Measurements from ENCODE around the gene HEATR5A. TPM values are rescaled to one million over a fixed set of nuclear protein-coding genes. Genes with fewer than 3 reads are reported as not detected.

Gene HEATR5A
- total and polyA plus RNA-seq, 2 of the 13 experiments (the other 11 are each of a cell fraction or from before 2014, with no cell fraction given) = 36.4 to 105 TPM

DNA sequence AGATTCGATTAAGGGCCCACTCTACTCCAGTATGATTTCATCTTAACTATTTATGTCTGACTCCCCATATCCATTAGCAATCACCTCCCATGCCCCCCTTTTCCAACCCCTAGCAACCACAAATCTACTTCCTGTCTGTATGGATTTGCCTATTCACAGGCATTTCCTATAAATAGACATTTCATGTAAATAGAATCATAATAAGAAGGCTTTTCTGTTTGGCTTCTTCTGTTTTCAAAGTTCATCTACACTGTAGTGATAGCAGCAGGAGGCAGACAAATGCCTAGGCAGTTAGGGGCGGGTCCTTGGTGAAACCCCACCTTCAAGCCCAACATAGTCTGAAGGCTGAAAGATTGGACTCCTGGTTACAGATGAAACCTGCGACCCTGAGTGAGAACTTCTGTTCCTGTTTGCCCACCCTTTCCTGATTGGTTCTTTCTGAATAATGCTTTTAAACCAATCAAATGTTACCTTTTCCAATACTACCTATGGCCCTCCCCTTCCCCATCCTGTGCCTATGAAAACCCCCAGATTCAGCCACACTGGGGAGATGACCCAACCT is 150.6 kb downstream of the HEATR5A start (continued):
- TF ChIP-seq, protein P1, sequence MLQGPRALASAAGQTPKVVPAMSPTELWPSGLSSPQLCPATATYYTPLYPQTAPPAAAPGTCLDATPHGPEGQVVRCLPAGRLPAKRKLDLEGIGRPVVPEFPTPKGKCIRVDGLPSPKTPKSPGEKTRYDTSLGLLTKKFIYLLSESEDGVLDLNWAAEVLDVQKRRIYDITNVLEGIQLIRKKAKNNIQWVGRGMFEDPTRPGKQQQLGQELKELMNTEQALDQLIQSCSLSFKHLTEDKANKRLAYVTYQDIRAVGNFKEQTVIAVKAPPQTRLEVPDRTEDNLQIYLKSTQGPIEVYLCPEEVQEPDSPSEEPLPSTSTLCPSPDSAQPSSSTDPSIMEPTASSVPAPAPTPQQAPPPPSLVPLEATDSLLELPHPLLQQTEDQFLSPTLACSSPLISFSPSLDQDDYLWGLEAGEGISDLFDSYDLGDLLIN (CRISPR knock-in tag; IDR thresholded peaks at IDR 0.05; ENCODE audit: borderline replicate concordance) = no peak
- TF ChIP-seq ZBTB3 (CRISPR knock-in tag; IDR thresholded peaks at IDR 0.05; ENCODE audit: borderline replicate concordance, low read depth) = no peak
- no peak for TF ChIP-seq KLF15 (CRISPR knock-in tag; IDR thresholded peaks at IDR 0.05; ENCODE audit: borderline replicate concordance)
- TF ChIP-seq ZIK1 (CRISPR knock-in tag; IDR thresholded peaks at IDR 0.05; ENCODE audit: borderline replicate concordance, low read depth) = no peak
- TF ChIP-seq SMARCC2 (IDR thresholded peaks at IDR 0.05) = no peak
- no peak for TF ChIP-seq RCOR2 (CRISPR knock-in tag; IDR thresholded peaks at IDR 0.05)
- no peak for TF ChIP-seq RAD21 (CRISPR knock-in tag; IDR thresholded peaks at IDR 0.05)
- peak; percentile 12 for TF ChIP-seq PCBP2 (optimal IDR thresholded peaks at IDR 0.05; ENCODE audit: low read depth, low read length, poor library complexity, severe bottlenecking)
- TF ChIP-seq, protein P2, sequence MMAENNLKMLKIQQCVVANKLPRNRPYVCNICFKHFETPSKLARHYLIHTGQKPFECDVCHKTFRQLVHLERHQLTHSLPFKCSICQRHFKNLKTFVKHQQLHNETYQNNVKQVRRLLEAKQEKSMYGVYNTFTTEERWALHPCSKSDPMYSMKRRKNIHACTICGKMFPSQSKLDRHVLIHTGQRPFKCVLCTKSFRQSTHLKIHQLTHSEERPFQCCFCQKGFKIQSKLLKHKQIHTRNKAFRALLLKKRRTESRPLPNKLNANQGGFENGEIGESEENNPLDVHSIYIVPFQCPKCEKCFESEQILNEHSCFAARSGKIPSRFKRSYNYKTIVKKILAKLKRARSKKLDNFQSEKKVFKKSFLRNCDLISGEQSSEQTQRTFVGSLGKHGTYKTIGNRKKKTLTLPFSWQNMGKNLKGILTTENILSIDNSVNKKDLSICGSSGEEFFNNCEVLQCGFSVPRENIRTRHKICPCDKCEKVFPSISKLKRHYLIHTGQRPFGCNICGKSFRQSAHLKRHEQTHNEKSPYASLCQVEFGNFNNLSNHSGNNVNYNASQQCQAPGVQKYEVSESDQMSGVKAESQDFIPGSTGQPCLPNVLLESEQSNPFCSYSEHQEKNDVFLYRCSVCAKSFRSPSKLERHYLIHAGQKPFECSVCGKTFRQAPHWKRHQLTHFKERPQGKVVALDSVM (CRISPR knock-in tag; IDR thresholded peaks at IDR 0.05) = no peak
- TF ChIP-seq JUN (CRISPR knock-in tag; IDR thresholded peaks at IDR 0.05) = 0 out of 2 replicates have a peak, but pooled peaks have one; percentile 64
- TF ChIP-seq, protein P3, sequence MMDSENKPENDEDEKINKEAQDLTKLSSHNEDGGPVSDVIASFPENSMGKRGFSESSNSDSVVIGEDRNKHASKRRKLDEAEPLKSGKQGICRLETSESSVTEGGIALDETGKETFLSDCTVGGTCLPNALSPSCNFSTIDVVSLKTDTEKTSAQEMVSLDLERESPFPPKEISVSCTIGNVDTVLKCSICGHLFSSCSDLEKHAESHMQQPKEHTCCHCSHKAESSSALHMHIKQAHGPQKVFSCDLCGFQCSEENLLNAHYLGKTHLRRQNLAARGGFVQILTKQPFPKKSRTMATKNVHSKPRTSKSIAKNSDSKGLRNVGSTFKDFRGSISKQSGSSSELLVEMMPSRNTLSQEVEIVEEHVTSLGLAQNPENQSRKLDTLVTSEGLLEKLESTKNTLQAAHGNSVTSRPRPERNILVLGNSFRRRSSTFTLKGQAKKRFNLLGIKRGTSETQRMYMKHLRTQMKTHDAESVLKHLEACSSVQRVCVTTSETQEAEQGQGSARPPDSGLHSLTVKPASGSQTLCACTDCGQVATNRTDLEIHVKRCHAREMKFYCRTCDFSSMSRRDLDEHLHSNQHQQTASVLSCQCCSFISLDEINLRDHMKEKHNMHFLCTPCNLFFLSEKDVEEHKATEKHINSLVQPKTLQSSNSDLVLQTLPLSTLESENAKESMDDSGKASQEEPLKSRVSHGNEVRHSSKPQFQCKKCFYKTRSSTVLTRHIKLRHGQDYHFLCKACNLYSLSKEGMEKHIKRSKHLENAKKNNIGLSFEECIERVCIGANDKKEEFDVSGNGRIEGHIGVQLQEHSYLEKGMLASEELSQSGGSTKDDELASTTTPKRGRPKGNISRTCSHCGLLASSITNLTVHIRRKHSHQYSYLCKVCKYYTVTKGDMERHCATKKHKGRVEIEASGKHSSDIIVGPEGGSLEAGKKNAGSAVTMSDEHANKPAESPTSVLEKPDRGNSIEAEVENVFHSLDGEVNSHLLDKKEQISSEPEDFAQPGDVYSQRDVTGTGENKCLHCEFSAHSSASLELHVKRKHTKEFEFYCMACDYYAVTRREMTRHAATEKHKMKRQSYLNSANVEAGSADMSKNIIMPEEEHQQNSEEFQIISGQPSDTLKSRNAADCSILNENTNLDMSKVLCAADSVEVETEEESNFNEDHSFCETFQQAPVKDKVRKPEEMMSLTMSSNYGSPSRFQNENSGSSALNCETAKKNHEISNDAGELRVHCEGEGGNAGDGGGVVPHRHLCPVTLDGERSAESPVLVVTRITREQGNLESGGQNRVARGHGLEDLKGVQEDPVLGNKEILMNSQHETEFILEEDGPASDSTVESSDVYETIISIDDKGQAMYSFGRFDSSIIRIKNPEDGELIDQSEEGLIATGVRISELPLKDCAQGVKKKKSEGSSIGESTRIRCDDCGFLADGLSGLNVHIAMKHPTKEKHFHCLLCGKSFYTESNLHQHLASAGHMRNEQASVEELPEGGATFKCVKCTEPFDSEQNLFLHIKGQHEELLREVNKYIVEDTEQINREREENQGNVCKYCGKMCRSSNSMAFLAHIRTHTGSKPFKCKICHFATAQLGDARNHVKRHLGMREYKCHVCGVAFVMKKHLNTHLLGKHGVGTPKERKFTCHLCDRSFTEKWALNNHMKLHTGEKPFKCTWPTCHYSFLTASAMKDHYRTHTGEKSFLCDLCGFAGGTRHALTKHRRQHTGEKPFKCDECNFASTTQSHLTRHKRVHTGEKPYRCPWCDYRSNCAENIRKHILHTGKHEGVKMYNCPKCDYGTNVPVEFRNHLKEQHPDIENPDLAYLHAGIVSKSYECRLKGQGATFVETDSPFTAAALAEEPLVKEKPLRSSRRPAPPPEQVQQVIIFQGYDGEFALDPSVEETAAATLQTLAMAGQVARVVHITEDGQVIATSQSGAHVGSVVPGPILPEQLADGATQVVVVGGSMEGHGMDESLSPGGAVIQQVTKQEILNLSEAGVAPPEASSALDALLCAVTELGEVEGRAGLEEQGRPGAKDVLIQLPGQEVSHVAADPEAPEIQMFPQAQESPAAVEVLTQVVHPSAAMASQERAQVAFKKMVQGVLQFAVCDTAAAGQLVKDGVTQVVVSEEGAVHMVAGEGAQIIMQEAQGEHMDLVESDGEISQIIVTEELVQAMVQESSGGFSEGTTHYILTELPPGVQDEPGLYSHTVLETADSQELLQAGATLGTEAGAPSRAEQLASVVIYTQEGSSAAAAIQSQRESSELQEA (CRISPR knock-in tag; IDR thresholded peaks at IDR 0.05; ENCODE audit: not compliant biosample characterization) = no peak
- TF ChIP-seq, protein P4, sequence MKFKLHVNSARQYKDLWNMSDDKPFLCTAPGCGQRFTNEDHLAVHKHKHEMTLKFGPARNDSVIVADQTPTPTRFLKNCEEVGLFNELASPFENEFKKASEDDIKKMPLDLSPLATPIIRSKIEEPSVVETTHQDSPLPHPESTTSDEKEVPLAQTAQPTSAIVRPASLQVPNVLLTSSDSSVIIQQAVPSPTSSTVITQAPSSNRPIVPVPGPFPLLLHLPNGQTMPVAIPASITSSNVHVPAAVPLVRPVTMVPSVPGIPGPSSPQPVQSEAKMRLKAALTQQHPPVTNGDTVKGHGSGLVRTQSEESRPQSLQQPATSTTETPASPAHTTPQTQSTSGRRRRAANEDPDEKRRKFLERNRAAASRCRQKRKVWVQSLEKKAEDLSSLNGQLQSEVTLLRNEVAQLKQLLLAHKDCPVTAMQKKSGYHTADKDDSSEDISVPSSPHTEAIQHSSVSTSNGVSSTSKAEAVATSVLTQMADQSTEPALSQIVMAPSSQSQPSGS (CRISPR knock-in tag; IDR thresholded peaks at IDR 0.05) = 0 out of 2 replicates have a peak, but pooled peaks have one; percentile 6
- TF ChIP-seq, protein P5, sequence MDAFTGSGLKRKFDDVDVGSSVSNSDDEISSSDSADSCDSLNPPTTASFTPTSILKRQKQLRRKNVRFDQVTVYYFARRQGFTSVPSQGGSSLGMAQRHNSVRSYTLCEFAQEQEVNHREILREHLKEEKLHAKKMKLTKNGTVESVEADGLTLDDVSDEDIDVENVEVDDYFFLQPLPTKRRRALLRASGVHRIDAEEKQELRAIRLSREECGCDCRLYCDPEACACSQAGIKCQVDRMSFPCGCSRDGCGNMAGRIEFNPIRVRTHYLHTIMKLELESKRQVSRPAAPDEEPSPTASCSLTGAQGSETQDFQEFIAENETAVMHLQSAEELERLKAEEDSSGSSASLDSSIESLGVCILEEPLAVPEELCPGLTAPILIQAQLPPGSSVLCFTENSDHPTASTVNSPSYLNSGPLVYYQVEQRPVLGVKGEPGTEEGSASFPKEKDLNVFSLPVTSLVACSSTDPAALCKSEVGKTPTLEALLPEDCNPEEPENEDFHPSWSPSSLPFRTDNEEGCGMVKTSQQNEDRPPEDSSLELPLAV (CRISPR knock-in tag; conservative IDR thresholded peaks at IDR 0.05; ENCODE audit: low read depth) = no peak
- 0 out of 2 replicates have a peak, but pooled peaks have one; percentile 6 for TF ChIP-seq TCF7 (IDR thresholded peaks at IDR 0.05; ENCODE audit: low read depth)
